GM23338 (cell line): ENCODE data around the gene TLR3. TPM values are rescaled to one million over a fixed set of nuclear protein-coding genes. Genes with fewer than 3 reads are reported as not detected.

Experiments used
- ATAC-seq: fragments of 200-7000 bp; cut with Tn5 transposase; 3 replicates; pipeline ENCODE4 v1.9.1; 2020
- DNase-seq: peaks from one replicate; pipeline ENCODE4 v3.0.0-alpha.2; 2015; ENCODE audit warnings: low spot score
- H2AFZ ChIP-seq: fragments of 200-600 bp; sonication (generic); 2 replicates; pipeline ENCODE4 v1.8.0; 2016; ENCODE audit warnings: antibody characterized with exemption, mild to moderate bottlenecking, moderate library complexity
- H3F3A ChIP-seq: fragments of 200-600 bp; sonication (generic); replicated peaks from 2 replicates; pipeline ENCODE4 v1.8.0; 2017; ENCODE audit warnings: antibody characterized with exemption, mixed run types, low read depth
- H3K27ac ChIP-seq: fragments of 200-600 bp; sonication (generic); 2 replicates; pipeline ENCODE4 v1.6.1; 2016; ENCODE audit warnings: low read depth
- H3K27me3 ChIP-seq: fragments of 200-600 bp; sonication (generic); 2 replicates; pipeline ENCODE4 v1.8.0; 2016; ENCODE audit warnings: mild to moderate bottlenecking, mixed run types, moderate library complexity; ENCODE audit not compliant: insufficient read depth
- H3K36me3 ChIP-seq: fragments of 200-600 bp; sonication (generic); 2 replicates; pipeline ENCODE4 v1.8.0; 2016; ENCODE audit warnings: mild to moderate bottlenecking; ENCODE audit not compliant: insufficient read depth
- H3K4me1 ChIP-seq: fragments of 200-600 bp; sonication (generic); 2 replicates; pipeline ENCODE4 v1.8.0; 2016; ENCODE audit warnings: mild to moderate bottlenecking, moderate library complexity; ENCODE audit not compliant: insufficient read depth
- H3K4me2 ChIP-seq: fragments of 200-600 bp; sonication (generic); 2 replicates; pipeline ENCODE4 v1.7.1; 2017; ENCODE audit warnings: mixed run types
- H3K4me3 ChIP-seq: fragments of 200-600 bp; sonication (generic); 2 replicates; pipeline ENCODE4 v1.6.1; 2016; ENCODE audit warnings: mixed run types
- H3K79me2 ChIP-seq: fragments of 200-600 bp; sonication (generic); replicated peaks from 2 replicates; pipeline ENCODE4 v1.8.0; 2017; ENCODE audit warnings: mild to moderate bottlenecking; ENCODE audit not compliant: insufficient read depth
- H3K9me2 ChIP-seq: fragments of 200-600 bp; sonication (generic); 2 replicates; pipeline ENCODE4 v1.8.0; 2017; ENCODE audit not compliant: insufficient read depth
- H4K20me1 ChIP-seq: fragments of 200-600 bp; sonication (generic); replicated peaks from 2 replicates; pipeline ENCODE4 v1.8.0; 2017; ENCODE audit warnings: mild to moderate bottlenecking; ENCODE audit not compliant: insufficient read depth
- H3K27ac Mint-ChIP-seq: 2 replicates; pipeline ENCODE4 v1.8.0; 2020; ENCODE audit warnings: inconsistent platforms, mild to moderate bottlenecking, moderate library complexity, mixed read lengths
- H3K27me3 Mint-ChIP-seq: 3 replicates; pipeline ENCODE4 v1.8.0; 2022; ENCODE audit warnings: low read depth, mild to moderate bottlenecking, moderate library complexity, mixed read lengths, inconsistent platforms; ENCODE audit not compliant: insufficient read depth, poor library complexity
- H3K36me3 Mint-ChIP-seq: 3 replicates; pipeline ENCODE4 v1.8.0; 2021; ENCODE audit warnings: low read depth, mild to moderate bottlenecking, inconsistent platforms, moderate library complexity, mixed read lengths
- H3K4me1 Mint-ChIP-seq: 3 replicates; pipeline ENCODE4 v1.8.0; 2020; ENCODE audit warnings: mild to moderate bottlenecking, inconsistent platforms, mixed read lengths
- H3K4me3 Mint-ChIP-seq: 3 replicates; pipeline ENCODE4 v1.8.0; 2021; ENCODE audit warnings: moderate library complexity, mild to moderate bottlenecking, inconsistent platforms, mixed read lengths
- H3K9me3 Mint-ChIP-seq: 3 replicates; pipeline ENCODE4 v1.8.0; 2020; ENCODE audit warnings: moderate library complexity, mild to moderate bottlenecking, inconsistent platforms, mixed read lengths
- EZH2 ChIP-seq: fragments of 200-600 bp; sonication (generic); IDR thresholded peaks from one replicate; pipeline ENCODE4 v1.8.0; 2017; ENCODE audit warnings: antibody characterized with exemption, mild to moderate bottlenecking, low read depth; ENCODE audit not compliant: unreplicated experiment
- EZH2phosphoT487 ChIP-seq: fragments of 200-600 bp; sonication (generic); IDR thresholded peaks from one replicate; pipeline ENCODE4 v1.8.1; 2018; ENCODE audit warnings: antibody characterized with exemption; ENCODE audit not compliant: unreplicated experiment
- NANOG ChIP-seq: IDR thresholded peaks from 2 replicates; pipeline ENCODE4 v1.6.1; 2016; ENCODE audit warnings: antibody characterized with exemption, borderline replicate concordance
- POLR2AphosphoS5 ChIP-seq: IDR thresholded peaks from 2 replicates; pipeline ENCODE4 v1.6.1; 2016; ENCODE audit warnings: antibody characterized with exemption, low read depth
- STAT1 ChIP-seq: IDR thresholded peaks from one replicate; pipeline ENCODE4 v1.6.1; 2016; ENCODE audit warnings: antibody characterized with exemption; ENCODE audit not compliant: unreplicated experiment
- ZNF114 ChIP-seq: fragments of 250-450 bp; sonication (Bioruptor Pico); IDR thresholded peaks from 2 replicates; pipeline ENCODE4 v1.5.0; 2020; ENCODE audit warnings: mild to moderate bottlenecking, moderate library complexity
- ZNF331 ChIP-seq: fragments of 250-450 bp; sonication (Bioruptor Pico); IDR thresholded peaks from 2 replicates; pipeline ENCODE4 v1.5.0; 2020; ENCODE audit warnings: low read depth, mild to moderate bottlenecking, moderate library complexity
- ZNF462 ChIP-seq: fragments of 250-450 bp; sonication (Bioruptor Pico); IDR thresholded peaks from 2 replicates; pipeline ENCODE4 v1.5.0; 2020; ENCODE audit warnings: mild to moderate bottlenecking, moderate library complexity
- polyA plus RNA-seq: library from polyadenylated mRNA; unstranded; fragments of >200 nt; fragmentation: Nextera tagmentation; extraction: Ambion mirVana; gene quantifications from 2 replicates; pipeline ENCODE4 v1.2.1, GENCODE V29; 2016
- total RNA-seq: library from RNA; depleted of rRNA; stranded (reverse); fragments of >200 nt; shearing (Covaris generic); gene quantifications from 2 replicates; pipeline ENCODE4 v1.2.3, GENCODE V29; 2014
- TF ChIP-seq, protein P1 (sequence below): IDR thresholded peaks from 2 replicates; pipeline ENCODE4 v1.6.1; 2016; ENCODE audit warnings: antibody characterized with exemption
- TF ChIP-seq, protein P2 (sequence below), 2 experiments: fragments of 200-600 bp in 1 of 2; sonication (generic) in 1 of 2; conservative IDR thresholded peaks; 2 replicates each; pipeline versions ENCODE4 v1.5.1 to v1.6.1; 2016 to 2017; ENCODE audit warnings: antibody characterized with exemption in 2 of 2, low read depth in 2 of 2, mild to moderate bottlenecking in 2 of 2, moderate library complexity in 1 of 2
- TF ChIP-seq, protein P3 (sequence below): IDR thresholded peaks from one replicate; pipeline ENCODE4 v1.6.1; 2018; ENCODE audit warnings: antibody characterized with exemption; ENCODE audit not compliant: unreplicated experiment

The TLR3 gene
- total and polyA plus RNA-seq, 2 experiments from 2014 or later, result 0.32 to 0.38 TPM

DNA sequence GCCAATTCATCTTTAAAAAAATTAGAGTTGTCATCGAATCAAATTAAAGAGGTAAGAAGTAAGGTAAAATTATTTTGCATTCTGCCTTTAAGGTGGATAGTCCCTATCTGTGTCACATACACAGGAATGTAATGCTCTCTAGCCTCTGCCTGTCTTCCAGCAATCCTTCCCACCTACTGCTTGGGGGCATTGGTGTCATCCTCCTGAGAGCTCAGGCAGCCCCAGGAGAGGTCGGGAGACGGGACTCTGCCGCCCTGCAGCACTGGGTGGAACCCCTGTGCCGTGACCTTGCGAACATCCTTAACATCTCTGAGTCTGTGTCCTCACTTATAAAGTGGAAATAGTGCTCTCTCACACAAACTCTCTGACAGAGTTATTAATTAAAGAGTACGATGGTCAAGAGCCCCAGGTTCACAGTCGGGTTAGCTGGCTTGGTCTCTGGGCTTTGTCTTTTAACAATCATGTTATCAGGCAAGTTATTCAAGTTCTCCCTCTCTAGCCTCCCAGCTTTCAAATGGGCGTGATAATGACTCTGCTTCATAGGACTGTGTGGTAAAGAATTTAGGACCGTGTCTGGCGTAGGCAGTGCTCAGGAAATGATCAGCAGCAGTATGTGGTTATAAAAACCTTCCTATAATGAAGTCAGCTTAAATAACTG lies 10.2 kb downstream of the TLR3 start:
- no peaks in the 10 kb centered on the region for H3K27me3 ChIP-seq
- H3K4me1 ChIP-seq, result peaks cover 11% of the 10 kb centered on the region
- H2AFZ ChIP-seq, result peak overlapping the region; percentile 81
- no peak overlapping the region for H3K27ac ChIP-seq
- no peaks in the 10 kb centered on the region for H3K36me3 ChIP-seq
- peaks cover 3% of the 10 kb centered on the region; the same call in 1 of the 3 replicates for H3K36me3 Mint-ChIP-seq
- H3K9me2 ChIP-seq, result no peaks in the 10 kb centered on the region
- H3F3A ChIP-seq, result 0 out of 2 replicates have a peak, but pooled peaks cover 8% of the 10 kb centered on the region
- H3K27me3 Mint-ChIP-seq, result peaks cover 6% of the 10 kb centered on the region
- H3K4me3 Mint-ChIP-seq, result no peak overlapping the region
- H3K27ac Mint-ChIP-seq, result peak overlapping the region; percentile 12
- H3K79me2 ChIP-seq, result no peaks in the 10 kb centered on the region
- peak overlapping the region; percentile 42; the same call in 1 of the 2 replicates for H3K4me2 ChIP-seq
- peaks cover 28% of the 10 kb centered on the region for H3K4me1 Mint-ChIP-seq
- TF ChIP-seq, protein P1, sequence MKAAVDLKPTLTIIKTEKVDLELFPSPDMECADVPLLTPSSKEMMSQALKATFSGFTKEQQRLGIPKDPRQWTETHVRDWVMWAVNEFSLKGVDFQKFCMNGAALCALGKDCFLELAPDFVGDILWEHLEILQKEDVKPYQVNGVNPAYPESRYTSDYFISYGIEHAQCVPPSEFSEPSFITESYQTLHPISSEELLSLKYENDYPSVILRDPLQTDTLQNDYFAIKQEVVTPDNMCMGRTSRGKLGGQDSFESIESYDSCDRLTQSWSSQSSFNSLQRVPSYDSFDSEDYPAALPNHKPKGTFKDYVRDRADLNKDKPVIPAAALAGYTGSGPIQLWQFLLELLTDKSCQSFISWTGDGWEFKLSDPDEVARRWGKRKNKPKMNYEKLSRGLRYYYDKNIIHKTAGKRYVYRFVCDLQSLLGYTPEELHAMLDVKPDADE, result no peak
- TF ChIP-seq STAT1 (no peak), ZNF331 (no peak), NANOG (no peak), EZH2 (no peak), POLR2AphosphoS5 (no peak), ZNF462 (no peak), EZH2phosphoT487 (no peak), ZNF114 (CRISPR knock-in tag) (no peak)
- TF ChIP-seq, protein P2, sequence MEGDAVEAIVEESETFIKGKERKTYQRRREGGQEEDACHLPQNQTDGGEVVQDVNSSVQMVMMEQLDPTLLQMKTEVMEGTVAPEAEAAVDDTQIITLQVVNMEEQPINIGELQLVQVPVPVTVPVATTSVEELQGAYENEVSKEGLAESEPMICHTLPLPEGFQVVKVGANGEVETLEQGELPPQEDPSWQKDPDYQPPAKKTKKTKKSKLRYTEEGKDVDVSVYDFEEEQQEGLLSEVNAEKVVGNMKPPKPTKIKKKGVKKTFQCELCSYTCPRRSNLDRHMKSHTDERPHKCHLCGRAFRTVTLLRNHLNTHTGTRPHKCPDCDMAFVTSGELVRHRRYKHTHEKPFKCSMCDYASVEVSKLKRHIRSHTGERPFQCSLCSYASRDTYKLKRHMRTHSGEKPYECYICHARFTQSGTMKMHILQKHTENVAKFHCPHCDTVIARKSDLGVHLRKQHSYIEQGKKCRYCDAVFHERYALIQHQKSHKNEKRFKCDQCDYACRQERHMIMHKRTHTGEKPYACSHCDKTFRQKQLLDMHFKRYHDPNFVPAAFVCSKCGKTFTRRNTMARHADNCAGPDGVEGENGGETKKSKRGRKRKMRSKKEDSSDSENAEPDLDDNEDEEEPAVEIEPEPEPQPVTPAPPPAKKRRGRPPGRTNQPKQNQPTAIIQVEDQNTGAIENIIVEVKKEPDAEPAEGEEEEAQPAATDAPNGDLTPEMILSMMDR (conservative IDR thresholded peaks at IDR 0.05; ENCODE audit: low read depth in 2 of 2), result no peak; a peak in 2 of 4 replicates
- TF ChIP-seq, protein P3, sequence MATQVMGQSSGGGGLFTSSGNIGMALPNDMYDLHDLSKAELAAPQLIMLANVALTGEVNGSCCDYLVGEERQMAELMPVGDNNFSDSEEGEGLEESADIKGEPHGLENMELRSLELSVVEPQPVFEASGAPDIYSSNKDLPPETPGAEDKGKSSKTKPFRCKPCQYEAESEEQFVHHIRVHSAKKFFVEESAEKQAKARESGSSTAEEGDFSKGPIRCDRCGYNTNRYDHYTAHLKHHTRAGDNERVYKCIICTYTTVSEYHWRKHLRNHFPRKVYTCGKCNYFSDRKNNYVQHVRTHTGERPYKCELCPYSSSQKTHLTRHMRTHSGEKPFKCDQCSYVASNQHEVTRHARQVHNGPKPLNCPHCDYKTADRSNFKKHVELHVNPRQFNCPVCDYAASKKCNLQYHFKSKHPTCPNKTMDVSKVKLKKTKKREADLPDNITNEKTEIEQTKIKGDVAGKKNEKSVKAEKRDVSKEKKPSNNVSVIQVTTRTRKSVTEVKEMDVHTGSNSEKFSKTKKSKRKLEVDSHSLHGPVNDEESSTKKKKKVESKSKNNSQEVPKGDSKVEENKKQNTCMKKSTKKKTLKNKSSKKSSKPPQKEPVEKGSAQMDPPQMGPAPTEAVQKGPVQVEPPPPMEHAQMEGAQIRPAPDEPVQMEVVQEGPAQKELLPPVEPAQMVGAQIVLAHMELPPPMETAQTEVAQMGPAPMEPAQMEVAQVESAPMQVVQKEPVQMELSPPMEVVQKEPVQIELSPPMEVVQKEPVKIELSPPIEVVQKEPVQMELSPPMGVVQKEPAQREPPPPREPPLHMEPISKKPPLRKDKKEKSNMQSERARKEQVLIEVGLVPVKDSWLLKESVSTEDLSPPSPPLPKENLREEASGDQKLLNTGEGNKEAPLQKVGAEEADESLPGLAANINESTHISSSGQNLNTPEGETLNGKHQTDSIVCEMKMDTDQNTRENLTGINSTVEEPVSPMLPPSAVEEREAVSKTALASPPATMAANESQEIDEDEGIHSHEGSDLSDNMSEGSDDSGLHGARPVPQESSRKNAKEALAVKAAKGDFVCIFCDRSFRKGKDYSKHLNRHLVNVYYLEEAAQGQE, result no peak
- peak; percentile 56 for DNase-seq
- no peaks in the 10 kb centered on the region for H3K9me3 Mint-ChIP-seq
- H3K4me3 ChIP-seq, result no peak overlapping the region
- H4K20me1 ChIP-seq, result no peaks in the 10 kb centered on the region
- peak; percentile 86 for ATAC-seq
